ENCODE data around the gene SIRT7. TPM values are rescaled to one million over a fixed set of nuclear protein-coding genes. Genes with fewer than 3 reads are reported as not detected.

The SIRT7 gene
- polyA plus RNA-seq, 1 donor: 25.2 TPM

GRCh38 chr17:81878294-81878693, 39.7 kb downstream of the SIRT7 start:
- no peaks in the 10 kb centered on the region for H3K9me3 ChIP-seq (ENCODE audit: control insufficient read depth, low read depth, low read length)
- H3K27ac ChIP-seq (ENCODE audit: low read length): no peak overlapping the region
- H3K4me3 ChIP-seq (ENCODE audit: low read length): no peak overlapping the region
- no peak for DNase-seq
- peaks cover 24% of the 10 kb centered on the region for H3K36me3 ChIP-seq (ENCODE audit: control insufficient read depth, insufficient read depth, low read length)
- H3K4me1 ChIP-seq (ENCODE audit: control insufficient read depth, insufficient read depth, low read length): no peaks in the 10 kb centered on the region
- no peaks in the 10 kb centered on the region for H3K27me3 ChIP-seq (ENCODE audit: control insufficient read depth, insufficient read depth, low read length)
- 100% methylated on average over 1 of the region's 3 CpGs for WGBS (ENCODE audit: insufficient coverage, low lambda C conversion rate)

DNA sequence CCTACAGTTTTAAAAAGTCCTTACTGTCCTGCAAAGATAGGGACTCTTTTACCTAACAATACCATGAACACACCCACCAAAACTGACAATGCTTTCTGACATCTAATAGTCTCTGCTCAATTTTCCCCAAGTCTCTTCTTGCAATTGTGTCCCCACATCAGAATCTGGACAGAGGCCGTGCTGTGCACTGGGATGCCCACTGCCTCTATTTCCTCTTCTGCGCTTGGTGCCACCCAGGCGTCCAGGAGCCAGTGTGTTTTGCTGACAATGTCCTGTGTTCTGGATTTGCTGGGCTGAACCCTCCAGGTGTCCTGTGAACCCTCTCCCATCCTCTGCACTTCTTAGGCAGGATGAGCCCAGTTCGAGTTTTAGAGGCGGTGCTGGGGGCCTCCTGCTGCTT, 40.4 kb downstream of the SIRT7 start:
- Histone ChIP-seq H3K27ac (ENCODE audit: low read length) (no peak overlapping the region), H3K27me3 (ENCODE audit: control insufficient read depth, insufficient read depth, low read length) (no peaks in the 10 kb centered on the region), H3K4me1 (ENCODE audit: control insufficient read depth, insufficient read depth, low read length) (no peaks in the 10 kb centered on the region), H3K36me3 (ENCODE audit: control insufficient read depth, insufficient read depth, low read length) (peaks cover 24% of the 10 kb centered on the region), H3K9me3 (ENCODE audit: control insufficient read depth, low read depth, low read length) (no peaks in the 10 kb centered on the region), H3K4me3 (ENCODE audit: low read length) (no peak overlapping the region)
- WGBS (ENCODE audit: insufficient coverage, low lambda C conversion rate): no CpG with 5 or more reads among the region's 5 CpGs
- no peak for DNase-seq

DNA sequence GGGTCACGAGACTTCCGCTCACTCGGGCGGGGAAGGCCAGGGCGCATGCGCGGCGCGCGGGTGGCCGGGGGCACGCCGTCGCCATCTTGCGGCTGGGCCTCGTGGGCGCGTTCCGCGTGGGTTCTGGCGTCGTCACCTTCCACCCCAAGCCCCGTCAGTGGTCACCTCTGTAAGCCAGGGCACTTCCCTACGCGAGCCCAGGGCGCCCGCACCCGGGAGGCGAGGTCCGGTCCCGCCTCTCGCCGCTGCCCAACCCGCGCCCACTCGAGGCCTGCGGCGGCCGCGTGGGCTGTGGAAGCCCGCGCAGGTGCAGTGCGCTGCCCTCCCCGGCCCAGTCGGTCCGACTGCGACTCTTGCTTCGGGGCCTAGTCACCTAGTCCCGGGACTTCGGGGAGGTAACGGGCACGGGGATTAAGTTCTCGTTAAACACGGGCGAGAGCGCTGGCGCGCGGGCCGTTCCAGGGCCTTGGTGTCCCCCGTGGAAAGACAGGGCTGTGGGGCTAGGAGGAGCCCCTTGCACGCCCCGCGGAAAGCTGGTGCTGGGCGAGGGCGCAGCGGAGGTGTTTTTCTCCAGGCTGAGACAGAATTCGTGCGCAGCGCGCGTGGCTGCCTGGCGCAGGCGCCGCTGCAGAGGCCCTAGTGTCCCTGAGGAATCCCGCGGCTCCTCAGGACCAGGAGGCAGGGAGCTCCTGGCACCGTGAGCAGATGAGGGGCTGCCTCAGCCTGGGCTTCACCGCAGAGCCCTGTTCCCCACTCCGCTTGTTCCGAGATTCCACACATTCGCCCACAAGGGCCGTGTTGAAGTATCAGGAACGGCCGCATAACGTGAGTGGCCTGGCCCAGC, 46.4 kb downstream of the SIRT7 start:
- WGBS (ENCODE audit: insufficient coverage, low lambda C conversion rate): no CpG with 5 or more reads among the region's 86 CpGs
- Histone ChIP-seq H3K27ac (ENCODE audit: low read length) (peak overlapping the region; percentile 97), H3K9me3 (ENCODE audit: control insufficient read depth, low read depth, low read length) (peaks cover 13% of the 10 kb centered on the region), H3K4me3 (ENCODE audit: low read length) (peak overlapping the region; percentile 99), H3K27me3 (ENCODE audit: control insufficient read depth, insufficient read depth, low read length) (no peaks in the 10 kb centered on the region), H3K4me1 (ENCODE audit: control insufficient read depth, insufficient read depth, low read length) (peaks cover 41% of the 10 kb centered on the region), H3K36me3 (ENCODE audit: control insufficient read depth, insufficient read depth, low read length) (peaks cover 31% of the 10 kb centered on the region)
- peak; percentile 90 for DNase-seq

GRCh38 chr17:81870981-81871386, 47.0 kb downstream of the SIRT7 start, which contains the start of gene ARHGDIA:
Gene ARHGDIA, minus strand, starts transcription at chr17:81871337. Its CDS starts 1,407 bp downstream, at chr17:81869930.
- Histone ChIP-seq H3K4me3 (ENCODE audit: low read length) (peak within 1 kb of the TSS; percentile 99), H3K4me1 (ENCODE audit: control insufficient read depth, insufficient read depth, low read length) (peaks cover 47% of the 10 kb centered on the region), H3K27ac (ENCODE audit: low read length) (peak within 1 kb of the TSS; percentile 97), H3K27me3 (ENCODE audit: control insufficient read depth, insufficient read depth, low read length) (no peaks in the 10 kb centered on the region), H3K9me3 (ENCODE audit: control insufficient read depth, low read depth, low read length) (peaks cover 13% of the 10 kb centered on the region), H3K36me3 (ENCODE audit: control insufficient read depth, insufficient read depth, low read length) (peaks cover 33% of the 10 kb centered on the region)
- no CpG with 5 or more reads among the region's 64 CpGs for WGBS (ENCODE audit: insufficient coverage, low lambda C conversion rate)
- DNase-seq: no peak

- H3K27me3 ChIP-seq (ENCODE audit: control insufficient read depth, insufficient read depth, low read length): no peaks in the 10 kb centered on the region
- peaks cover 13% of the 10 kb centered on the region for H3K9me3 ChIP-seq (ENCODE audit: control insufficient read depth, low read depth, low read length)
- peak in 1 of 2 donors; percentile 72 for DNase-seq
- H3K4me3 ChIP-seq (ENCODE audit: low read length): peak overlapping the region; percentile 85
- peaks cover 38% of the 10 kb centered on the region for H3K36me3 ChIP-seq (ENCODE audit: control insufficient read depth, insufficient read depth, low read length)
- peak overlapping the region; percentile 89 for H3K27ac ChIP-seq (ENCODE audit: low read length)
- peaks cover 53% of the 10 kb centered on the region for H3K4me1 ChIP-seq (ENCODE audit: control insufficient read depth, insufficient read depth, low read length)
- WGBS (ENCODE audit: insufficient coverage, low lambda C conversion rate): no CpG with 5 or more reads among the region's 65 CpGs
Observed at GRCh38 chr17:81870131-81870980, 47.6 kb downstream of the SIRT7 start.

DNA sequence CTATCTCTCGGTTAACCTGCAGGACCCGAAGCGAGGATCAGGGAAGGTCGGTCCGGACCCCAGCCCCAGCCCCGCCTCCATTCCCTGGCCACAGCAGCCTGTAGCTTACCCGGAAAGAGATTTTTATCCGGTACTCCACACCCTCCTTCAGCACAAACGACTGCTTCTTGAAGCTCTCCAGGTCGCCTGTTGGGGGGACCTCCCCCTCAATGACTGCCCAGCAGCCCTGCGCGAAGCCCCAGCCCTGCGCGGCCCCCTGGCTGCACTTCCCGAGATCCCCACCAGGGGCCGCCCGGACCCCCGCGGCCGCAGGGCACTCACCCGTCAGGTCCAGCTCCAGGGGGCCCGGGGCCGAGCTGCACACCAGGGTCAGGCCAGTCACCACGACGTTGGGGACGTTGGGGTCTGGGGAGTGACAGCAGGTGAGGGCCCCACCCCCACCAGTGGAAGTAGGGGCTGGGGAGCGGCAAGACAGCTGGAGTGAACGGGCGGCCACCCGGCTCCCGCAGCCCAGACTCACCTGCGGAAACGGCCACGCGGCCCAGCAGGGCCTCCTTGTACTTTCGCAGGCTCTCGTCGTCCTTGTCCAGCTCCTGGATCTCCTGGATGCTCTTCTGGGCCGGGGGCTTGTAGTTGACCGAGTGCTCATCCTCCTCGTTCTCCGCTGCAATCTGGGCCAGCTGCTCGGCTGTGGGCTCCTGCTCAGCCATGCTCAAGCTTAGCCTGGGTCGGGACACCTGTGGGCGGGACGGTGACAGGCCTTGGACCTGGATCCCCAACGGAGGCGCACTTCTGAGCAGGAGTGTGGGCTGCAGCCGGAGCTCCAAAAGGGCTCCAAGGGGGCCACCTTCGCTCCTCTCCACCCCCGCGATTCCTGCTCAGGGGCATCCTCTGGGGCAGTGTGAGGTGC, 48.5 kb downstream of the SIRT7 start:
- peaks cover 59% of the 10 kb centered on the region for H3K4me1 ChIP-seq (ENCODE audit: control insufficient read depth, insufficient read depth, low read length)
- no CpG with 5 or more reads among the region's 52 CpGs for WGBS (ENCODE audit: insufficient coverage, low lambda C conversion rate)
- peaks cover 42% of the 10 kb centered on the region for H3K36me3 ChIP-seq (ENCODE audit: control insufficient read depth, insufficient read depth, low read length)
- H3K4me3 ChIP-seq (ENCODE audit: low read length): peak overlapping the region; percentile 85
- peak in 1 of 2 donors; percentile 48 for DNase-seq
- peak overlapping the region; percentile 89 for H3K27ac ChIP-seq (ENCODE audit: low read length)
- peaks cover 13% of the 10 kb centered on the region for H3K9me3 ChIP-seq (ENCODE audit: control insufficient read depth, low read depth, low read length)
- H3K27me3 ChIP-seq (ENCODE audit: control insufficient read depth, insufficient read depth, low read length): no peaks in the 10 kb centered on the region

- peaks cover 48% of the 10 kb centered on the region for H3K36me3 ChIP-seq (ENCODE audit: control insufficient read depth, insufficient read depth, low read length)
- H3K27me3 ChIP-seq (ENCODE audit: control insufficient read depth, insufficient read depth, low read length): no peaks in the 10 kb centered on the region
- peak in 1 of 2 donors; percentile 33 for DNase-seq
- H3K4me1 ChIP-seq (ENCODE audit: control insufficient read depth, insufficient read depth, low read length): peaks cover 65% of the 10 kb centered on the region
- H3K4me3 ChIP-seq (ENCODE audit: low read length): no peak overlapping the region
- WGBS (ENCODE audit: insufficient coverage, low lambda C conversion rate): no CpG with 5 or more reads among the region's 30 CpGs
- H3K9me3 ChIP-seq (ENCODE audit: control insufficient read depth, low read depth, low read length): peaks cover 13% of the 10 kb centered on the region
- H3K27ac ChIP-seq (ENCODE audit: low read length): peak overlapping the region; percentile 89
Observed at GRCh38 chr17:81868674-81869220, 49.2 kb downstream of the SIRT7 start.

DNA sequence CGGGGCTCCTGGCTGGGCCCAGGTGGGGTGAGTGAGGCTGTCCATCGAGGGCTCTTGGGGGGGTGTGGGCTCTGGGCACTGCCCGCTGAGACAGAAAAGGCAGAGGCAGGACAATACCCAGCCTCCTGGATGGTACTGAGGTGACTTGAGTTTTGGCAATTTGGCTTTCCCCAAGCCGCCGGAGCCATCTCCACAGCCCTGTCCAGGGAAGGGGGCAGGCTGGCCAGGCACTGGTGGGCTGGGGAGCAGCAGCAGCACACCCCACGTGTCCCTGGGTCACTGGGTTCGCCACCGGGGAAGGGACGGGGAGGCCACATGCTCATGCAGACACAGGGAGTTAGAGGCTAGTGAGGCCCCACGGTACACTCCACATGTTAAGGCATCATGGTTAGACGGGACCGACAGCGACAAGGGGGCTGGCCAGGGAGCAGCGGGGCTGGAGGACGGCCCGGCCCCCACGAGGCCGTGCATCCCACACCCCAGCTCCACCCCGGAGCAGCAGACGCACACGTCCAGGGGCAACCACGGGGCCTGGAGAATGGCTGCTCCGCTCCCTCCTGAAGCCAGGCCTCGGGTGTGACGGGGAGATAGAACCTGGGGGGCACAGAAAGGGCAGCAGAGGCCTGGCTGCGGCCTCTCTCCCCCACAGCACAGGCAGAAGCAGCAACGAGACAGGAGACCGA, 49.8 kb downstream of the SIRT7 start:
- Histone ChIP-seq H3K27me3 (ENCODE audit: control insufficient read depth, insufficient read depth, low read length) (no peaks in the 10 kb centered on the region), H3K4me3 (ENCODE audit: low read length) (no peak overlapping the region), H3K4me1 (ENCODE audit: control insufficient read depth, insufficient read depth, low read length) (peaks cover 69% of the 10 kb centered on the region), H3K36me3 (ENCODE audit: control insufficient read depth, insufficient read depth, low read length) (peaks cover 51% of the 10 kb centered on the region), H3K27ac (ENCODE audit: low read length) (peak overlapping the region; percentile 80), H3K9me3 (ENCODE audit: control insufficient read depth, low read depth, low read length) (peaks cover 13% of the 10 kb centered on the region)
- peak in 1 of 2 donors; percentile 42 for DNase-seq
- no CpG with 5 or more reads among the region's 28 CpGs for WGBS (ENCODE audit: insufficient coverage, low lambda C conversion rate)
